Measurements from ENCODE around the gene CERK.

Gene CERK

DNA sequence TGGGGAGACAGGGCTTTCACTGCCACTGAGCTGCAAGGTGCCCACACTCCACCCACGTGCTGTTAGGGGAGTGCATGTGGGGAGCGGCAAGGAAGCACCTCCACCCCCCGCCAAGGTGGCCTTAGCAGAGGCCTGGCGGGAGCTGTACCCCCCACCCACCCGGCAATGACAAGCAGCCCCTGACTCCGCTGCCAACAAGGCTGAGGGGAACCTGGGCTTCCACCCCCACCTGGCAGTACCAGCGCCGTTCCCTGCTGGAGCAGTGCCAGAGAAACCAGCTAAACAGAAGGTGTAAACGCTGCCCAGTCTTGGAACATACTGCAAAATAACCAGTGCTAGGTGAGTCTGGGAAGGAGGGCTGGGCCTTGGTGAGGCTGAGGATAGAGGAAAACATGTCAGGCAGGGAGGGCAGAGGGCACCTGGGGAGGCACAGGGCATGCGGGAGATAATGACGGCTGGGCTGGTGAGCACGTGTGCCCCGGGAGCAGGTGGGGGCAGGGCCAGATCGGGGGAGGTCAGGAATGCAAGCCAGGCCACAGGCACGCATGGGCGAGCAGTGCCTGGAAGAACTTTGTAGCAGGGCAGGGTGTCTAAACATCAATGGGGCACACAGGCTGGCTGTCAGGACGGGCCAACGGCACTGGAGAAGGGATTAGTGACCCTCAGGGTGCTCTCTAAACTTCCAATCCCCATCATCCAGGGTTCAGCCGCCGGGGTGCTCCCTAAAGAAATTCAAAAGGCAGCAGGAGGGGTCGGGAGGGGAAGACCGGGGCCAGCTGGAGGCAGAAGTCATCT is 6.6 kb downstream of the CERK start:
- no peak for DNase-seq (ENCODE audit: low read depth in 2 of 2)

DNA sequence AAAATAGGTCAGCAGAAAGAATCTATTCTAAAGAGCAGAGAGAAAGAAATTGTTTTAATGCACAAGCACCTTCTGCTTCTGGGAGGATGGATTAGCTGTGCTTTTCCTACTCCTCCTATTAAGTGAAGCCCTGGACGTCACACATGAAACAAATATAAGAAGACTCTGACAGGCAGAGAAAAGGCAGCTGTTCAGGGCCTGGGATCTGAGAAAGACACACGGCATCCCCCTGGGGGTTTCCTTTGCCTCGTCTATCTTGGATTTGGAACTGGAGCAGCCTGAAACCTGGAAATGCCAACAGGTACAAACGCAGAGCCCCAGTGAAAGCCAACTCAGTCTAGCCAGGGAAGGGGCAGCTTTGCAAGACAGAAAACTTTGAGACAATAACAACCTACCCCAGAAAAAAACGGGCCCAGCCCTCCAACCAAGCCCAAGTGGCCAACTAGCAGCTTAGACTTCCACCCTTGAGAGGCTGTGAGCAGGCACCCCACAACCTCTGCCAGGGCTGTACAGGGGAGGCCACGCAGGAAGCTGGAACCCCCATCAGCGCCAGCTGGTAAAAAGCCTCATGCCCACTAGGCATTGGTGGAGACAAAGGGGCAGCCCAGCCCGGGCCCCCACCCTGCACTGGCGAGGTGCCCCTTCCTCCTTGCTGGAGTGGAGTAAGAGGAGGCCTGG is 7.3 kb downstream of the CERK start:
- DNase-seq (ENCODE audit: low read depth in 2 of 2), result no peak

DNA sequence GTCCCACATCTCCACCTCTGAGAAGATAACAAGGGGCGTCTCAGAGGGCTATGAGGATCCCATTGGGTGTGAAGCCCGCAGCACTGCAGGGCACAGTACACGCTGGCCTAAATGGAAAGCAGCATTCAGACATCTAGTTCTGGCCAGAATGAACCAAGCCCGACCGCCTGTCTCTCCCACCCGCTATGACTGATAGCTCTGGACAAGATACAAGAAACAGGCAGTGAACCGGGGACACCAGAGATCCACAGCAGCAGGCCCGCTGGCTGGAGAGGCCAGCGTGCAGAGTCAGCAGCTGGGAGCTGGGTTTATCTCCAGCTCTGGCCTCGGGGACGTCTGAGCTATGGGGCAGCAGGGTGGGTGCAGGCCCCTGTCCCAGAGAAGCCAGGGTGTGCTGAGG is 9.6 kb downstream of the CERK start:
- no peak for DNase-seq (ENCODE audit: low read depth in 2 of 2)

DNA sequence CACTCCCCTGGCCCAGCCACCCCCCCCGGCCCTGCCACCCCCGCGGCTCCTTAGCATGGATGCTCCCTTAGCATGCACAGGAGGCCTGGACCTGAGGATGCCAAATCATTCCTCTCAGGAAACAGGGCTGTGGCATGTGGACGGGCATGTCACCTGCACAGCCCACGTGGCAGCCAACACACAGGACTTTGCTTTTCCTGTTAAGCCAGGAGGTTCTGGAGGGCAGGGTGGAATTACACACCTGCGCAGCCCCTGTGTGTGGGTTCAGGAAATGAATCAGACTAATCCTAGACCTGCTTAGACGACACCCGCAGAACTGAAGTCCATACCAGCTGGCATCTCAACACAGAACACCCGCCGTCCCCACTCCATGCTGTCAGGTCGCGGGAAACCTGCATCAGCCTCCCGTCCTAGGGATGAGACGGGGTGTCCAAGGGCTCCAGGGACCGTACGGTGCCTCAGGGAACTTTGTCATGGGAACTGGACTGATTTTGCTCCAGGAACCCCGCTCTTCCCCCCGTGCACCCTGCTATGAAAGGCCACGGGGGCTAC is 10.2 kb downstream of the CERK start:
- DNase-seq (ENCODE audit: low read depth in 2 of 2), result no peak

DNA sequence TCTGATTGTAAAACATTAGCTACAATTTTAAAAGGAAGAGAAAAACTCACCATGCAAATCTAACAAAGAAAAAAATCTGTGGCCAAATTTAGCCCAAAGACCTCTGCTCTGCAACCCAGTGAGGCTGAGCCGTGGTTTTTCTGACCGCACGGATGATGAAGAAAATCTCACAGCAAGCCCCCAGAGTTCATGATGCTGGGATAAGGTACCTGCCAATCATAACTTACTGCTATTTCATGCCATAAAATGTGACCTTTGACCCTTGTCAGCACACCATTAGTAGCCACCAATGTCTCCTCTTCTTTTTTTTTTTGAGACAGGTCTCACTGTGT is 11.1 kb downstream of the CERK start:
- no peak for DNase-seq (ENCODE audit: low read depth in 2 of 2)

DNA sequence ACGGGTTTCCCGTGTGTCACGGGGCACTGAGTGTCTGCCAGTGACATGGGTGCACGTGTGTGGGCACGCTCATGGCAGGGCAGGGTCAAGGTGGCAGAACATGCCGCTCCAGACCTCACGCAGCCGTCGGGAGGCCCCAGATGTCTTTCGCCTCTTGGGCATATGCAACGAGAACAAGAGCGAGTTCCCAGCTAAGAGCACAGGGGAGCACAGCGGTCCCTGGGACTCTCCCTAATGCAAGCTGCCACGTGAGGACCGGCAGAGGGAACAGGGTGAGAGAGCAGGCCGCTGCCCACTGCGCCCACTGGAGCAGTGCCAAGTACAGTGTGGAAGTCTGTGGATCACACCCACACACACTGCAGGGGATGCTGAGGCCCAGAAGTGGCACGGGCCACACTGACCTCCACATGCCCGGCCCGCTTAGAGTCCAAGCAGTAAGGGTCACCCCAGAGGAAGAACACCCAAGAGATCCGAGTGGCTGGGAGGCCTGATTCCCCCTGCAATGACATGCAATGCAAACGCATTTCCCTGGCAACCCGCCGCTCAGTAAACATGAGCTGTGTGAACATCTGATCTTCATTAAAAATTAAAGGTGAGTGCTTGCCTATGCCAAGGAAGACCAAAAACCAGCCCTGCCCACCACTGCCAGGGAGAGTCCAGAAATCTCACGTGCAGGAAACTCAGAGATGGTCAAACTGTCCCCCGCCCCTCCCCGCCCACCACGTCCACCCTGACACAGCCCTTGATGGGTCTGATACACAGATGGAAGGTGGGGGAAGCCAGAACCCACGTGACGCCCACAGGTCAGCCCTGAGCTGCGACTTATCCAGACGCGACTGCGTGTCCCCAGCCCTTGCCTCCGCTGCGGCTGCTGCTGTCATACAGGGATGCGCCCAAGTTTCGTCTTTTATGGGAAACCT is 11.7 kb downstream of the CERK start:
- no peak for DNase-seq (ENCODE audit: low read depth in 2 of 2)

DNA sequence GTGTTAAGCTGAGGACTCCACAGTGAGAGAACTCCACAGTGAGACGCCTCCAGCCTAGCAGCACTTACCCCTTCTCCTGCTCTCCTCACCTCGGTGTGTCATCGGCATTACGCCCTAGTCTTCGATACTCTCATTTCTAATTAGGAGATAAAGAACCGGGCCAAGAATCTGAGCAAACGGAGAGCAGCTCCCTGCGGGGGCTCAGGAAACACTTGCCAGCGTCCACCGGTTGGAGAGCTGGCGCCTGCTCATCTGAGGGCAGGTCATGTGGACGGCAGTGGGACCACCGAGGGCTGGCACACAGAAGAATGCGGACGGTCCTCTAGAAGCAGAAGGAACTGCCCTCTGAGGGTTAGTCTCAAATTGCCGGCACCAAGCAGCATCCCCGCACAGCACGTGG is 13.0 kb downstream of the CERK start:
- DNase-seq (ENCODE audit: low read depth in 2 of 2), result no peak

DNA sequence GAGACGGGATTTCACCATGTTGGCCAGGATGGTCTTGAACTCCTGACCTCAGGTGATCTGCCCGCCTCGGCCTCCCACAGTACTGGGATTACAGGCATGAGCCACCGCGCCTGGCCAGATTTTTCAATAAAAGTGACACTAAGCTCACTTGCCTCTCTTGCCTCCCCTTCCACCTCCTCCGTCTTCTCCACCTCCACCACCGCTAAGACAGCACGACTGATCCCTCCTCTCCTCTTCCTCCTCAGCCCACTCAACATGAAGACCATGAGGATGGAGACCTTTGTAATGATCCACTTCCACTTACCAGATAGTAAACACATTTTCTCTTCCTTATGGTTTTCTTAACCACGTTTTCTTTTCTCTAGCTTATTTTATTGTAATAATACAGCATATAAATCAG is 14.2 kb downstream of the CERK start:
- DNase-seq (ENCODE audit: low read depth in 2 of 2), result no peak

DNA sequence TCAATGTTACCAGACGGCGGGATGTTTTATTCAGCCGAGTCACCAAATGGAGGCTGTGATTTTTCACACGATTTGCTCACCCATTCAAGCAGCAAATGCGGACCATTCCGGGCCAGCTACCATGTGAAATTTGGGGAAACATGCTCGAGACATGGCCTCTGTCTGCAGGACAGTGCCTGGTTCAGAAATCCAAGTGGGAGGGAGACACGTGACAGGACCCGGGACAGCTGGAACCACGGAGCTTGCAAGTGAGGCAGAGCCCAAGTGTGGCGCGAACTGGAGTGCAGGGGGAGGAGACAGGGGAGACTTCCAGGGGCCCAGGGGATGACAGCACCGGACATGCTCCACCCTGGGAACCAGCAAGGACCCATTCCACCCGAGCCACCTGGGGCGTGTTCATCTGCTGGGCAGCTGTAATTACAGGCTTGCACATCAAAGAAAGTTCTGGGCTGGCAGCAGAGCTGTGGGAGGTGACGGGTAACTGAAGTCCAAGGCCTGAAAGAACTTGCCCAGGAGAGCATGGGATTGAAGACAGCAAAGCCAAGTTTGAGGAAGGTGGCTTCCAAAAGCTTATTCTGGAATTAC is 16.5 kb downstream of the CERK start:
- DNase-seq (ENCODE audit: low read depth in 2 of 2), result no peak

DNA sequence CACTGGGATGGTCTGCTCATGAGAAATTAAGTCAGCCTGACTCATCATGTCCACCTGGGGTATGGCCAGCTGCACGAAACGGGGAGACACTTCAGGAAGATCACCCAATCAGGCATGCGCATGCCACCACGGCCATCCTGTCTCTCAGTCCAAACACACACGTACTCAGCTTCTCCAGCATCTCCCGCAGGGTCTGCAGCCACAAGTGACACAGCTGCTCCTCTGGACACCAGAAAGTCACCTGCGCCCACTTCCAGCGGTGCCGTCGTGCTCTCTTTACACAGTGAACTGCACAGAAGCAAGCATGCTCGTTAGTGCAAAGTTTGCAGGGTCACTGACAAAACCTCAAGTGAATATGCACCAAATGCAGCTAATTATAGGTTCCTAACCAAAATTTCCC is 18.1 kb downstream of the CERK start:
- DNase-seq (ENCODE audit: low read depth in 2 of 2), result no peak

DNA sequence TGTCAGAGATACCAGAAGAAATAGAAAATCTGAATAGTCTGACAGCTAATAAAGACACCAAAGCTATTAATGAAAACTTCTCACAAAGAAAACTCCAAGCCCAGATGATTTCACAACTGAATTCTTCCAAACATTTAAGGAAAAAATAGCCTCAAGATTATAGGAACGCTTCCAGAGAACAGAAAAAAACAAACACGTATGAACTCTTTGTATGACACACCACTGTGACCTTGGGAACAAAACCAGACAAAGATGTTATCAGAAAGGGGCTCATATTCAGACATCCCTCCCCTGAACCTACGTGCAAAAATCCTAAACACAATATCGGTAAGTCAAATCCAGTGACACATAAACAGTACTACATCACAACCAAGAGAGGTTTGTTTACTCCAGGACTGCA is 23.5 kb downstream of the CERK start:
- no peak for DNase-seq (ENCODE audit: low read depth in 2 of 2)

DNA sequence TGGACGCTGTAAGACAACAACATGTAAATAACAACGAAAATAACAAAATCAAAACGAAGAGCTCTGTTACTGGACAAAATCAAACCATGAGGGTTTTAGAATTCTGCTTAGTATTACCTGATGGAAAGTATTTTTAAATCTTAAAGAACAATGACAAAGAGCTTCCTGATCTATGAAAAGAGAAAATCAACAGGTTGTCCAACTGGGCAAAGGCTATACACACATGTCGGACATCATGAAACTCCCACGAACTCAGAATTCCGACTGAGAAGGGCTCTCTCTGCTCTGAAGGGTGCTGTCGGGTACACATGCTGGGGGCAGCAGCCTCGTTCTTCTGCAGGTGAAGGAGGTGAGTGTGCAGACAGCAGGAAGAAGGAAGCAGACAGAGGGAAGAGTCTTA is 25.8 kb downstream of the CERK start:
- no peak for DNase-seq (ENCODE audit: low read depth in 2 of 2)

DNA sequence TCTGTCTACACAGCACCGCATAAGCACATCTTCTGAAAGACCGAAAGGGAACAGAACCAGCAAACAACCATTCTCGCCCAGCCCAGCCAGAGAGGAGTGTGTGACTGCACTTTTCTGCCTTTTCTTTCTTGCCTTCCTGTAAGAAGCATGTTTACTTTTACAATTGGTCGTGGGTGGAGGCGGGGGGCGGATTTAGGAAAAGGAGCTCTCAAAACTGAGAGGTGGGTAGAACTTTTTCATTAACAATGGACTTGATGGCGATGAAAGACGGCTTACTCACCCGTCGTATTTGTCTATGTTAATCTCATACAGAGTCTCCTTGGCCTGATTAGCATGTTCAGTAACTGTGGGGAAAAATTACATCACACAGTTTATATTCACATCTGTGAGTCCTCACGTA is 27.2 kb downstream of the CERK start:
- no peak for DNase-seq (ENCODE audit: low read depth in 2 of 2)

DNA sequence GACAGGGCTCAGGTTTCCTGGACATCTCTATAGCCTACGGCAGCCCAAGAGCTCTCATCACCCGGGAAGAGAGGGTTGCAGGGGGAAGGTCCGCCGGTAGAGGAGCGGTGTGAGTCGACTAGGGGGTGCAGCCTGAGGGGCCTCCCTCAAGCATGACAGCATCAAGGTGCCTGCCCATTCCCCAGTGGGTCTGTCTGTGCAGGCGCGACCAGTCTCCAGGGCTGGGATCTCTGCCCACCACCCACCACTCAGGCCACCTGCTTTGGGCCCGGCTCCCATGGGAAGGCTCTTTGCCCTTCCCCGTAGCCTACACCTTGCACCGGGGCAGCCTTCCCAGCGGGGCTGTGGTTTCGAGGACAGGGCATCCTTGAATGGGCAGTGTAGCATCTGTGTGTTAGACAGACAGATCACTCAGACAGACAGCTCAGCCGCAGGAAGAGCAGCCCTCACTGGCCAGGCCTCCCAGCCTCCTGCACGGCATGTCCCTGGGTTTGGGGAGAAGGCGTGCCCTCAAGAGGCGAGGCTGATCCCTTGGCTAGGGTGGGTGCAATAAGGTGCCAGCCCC is 29.2 kb downstream of the CERK start:
- DNase-seq (ENCODE audit: low read depth in 2 of 2), result no peak

DNA sequence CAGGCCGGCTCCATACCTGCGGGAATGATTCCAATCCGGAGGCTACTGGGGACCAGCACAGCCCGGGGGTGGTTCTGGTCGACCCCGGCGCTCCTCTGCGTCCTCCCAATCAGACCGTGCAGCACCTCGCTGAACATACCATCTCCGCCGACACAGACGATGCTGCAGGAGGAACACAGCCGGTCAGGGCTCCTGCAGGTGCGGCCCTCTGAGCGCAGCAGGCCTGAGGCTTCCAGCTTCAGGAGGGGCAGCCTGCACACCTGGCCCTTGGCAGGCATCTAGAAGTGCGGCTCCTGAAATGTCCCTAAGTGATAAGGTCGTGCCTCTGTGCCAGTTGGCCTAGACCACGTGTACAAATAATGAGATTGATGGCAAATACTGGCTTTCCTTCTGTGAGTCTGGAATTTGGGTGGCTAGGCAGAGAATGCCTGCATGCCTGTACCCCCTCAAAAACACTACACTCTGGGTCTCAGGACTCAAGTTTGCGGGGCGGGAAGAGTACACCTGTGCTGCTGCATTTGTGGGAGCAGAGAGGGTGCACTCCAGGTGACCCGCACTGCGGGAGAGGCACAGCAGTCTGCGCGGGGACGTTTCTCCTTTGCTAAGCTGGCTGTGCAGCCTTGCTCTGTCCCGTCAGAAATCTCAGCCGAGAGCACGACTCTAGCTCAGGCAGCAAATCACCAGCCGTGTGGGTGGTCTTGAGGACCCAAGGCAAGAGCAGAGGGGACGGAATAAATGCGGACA is 30.1 kb downstream of the CERK start:
- no peak for DNase-seq (ENCODE audit: low read depth in 2 of 2)

DNA sequence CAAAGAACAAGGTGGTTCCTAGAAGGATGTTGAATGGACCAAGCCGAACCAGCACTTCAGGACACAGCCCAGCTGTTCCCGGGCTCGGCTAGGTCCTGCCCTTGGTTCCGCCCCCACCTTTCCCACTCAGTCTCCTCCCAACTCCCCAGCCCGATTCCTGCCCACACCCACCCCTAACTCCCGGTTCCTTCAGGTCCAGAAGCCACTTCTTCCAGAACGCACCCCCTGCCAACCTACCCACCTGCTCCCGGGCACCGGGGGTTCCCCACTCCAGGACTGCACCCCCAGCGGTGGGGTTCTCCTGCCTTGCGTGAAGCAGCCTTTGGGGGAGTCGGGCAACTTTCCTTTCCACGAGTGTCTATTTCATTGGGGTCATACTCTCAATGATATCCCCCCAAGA is 30.7 kb downstream of the CERK start:
- no peak for DNase-seq (ENCODE audit: low read depth in 2 of 2)

DNA sequence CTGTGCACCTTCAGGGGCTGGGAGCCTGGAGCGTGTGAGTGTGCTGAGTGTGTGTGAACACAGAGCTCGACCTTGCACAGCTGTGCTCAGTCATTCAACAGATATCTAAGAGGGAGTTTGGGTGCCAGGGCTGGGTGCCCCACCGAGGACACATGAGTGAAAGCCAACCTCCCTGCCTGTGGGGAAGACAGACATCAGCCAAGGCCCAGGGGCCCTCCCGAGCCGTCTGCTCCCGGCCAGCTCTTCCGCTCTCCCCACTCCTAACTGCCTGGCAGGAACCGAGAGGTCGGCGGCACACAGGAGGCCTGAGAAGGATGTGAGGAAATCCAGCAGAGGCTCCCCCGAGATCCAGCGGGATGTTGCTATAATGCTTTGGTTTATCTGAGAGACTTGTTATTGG is 32.0 kb downstream of the CERK start:
- no peak for DNase-seq (ENCODE audit: low read depth in 2 of 2)

DNA sequence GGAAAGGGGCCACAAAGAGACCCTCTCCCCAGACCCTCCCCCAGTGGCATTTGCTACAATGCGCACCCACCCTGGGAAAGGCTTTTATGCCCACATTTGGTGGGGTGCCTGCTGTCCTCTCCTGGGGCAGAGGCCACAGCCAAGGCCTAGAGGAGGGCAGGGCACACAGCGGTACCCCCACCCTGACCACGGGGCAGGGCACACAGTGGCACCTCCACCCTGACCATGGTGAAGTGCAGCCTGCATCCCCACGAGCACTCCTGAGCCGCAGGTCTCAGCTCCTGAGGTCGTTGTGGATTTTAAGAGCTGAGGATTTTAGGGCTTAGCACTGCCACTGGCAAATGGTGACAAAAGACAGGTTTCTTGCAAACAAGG is 34.1 kb downstream of the CERK start:
- DNase-seq (ENCODE audit: low read depth in 2 of 2), result no peak

DNA sequence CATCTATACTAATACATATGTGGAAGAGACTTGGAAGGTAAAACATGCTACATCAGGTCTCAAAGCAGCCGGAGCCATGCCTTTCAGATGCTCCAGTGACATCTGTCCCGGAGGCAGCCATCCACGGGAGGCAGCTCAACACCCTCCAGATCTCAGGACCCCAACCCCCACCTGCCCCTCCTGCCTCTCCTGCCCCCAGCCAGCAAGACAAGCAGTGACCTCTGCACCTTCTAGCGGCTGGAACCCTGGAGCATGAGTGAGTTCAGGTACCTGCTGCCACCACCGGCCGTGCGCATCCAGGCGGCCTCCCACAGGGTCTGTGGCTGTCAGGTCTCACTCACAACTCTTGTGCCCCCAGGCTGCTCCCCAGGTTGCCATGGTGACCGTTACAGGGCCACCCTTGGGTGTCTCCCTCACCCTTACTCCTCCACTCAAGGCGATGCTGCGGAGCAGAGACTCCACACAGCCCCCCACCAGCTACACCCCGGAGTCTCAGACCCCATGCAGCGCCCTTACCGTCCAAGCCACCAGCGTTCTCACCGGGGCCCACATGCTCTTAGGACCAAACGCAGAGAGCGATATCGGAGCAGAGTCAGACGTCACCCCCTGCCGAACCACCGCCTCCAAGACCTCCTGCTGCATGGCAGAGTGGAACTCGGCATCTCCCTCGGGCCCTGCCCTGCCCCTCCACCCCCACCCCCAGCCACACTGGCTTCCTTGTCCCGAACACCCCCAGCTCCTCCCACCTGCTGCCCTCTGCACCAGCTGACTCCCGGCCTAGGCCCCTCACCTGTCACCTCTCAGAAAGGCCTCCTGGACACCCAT is 34.7 kb downstream of the CERK start:
- no peak for DNase-seq (ENCODE audit: low read depth in 2 of 2)

DNA sequence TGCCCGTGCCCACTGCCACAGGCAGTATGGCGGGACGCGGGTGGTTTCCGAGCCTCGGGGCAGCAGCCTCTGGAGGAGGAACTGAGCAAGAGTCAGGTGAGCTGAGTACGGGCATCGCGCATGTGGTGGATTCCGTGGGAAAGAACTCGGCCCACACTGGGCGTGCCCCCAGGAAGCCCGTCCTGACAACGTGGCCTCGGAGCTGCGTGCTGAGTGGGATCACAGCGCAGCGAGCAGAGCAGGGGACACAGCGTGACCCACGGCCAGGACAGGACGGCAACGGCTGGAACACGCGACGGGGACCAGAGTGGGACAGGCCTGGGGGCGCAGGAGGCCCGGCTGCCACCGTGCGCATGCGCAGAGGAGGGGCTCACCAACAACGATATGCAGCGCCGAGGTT is 36.8 kb downstream of the CERK start:
- DNase-seq (ENCODE audit: low read depth in 2 of 2), result no peak

All from fibroblast of skin of left biceps (primary cell).